ENCODE measurements around the gene UCP1. TPM values are rescaled to one million over a fixed set of nuclear protein-coding genes. Genes with fewer than 3 reads are reported as not detected.

The UCP1 gene
- total RNA-seq, 1 experiment from 2014 or later = not detected

Other genes starting within 250 kb of the UCP1 start
- gene SCOC, start 195.3 kb downstream of the UCP1 start, total RNA-seq (2014; rRNA removed; shearing (Covaris generic)) = 49.8 and 55.9 TPM in 2 replicates
- 4.2 and 5.5 TPM in 2 replicates for gene CLGN, start 141.3 kb downstream of the UCP1 start, total RNA-seq (2014; rRNA removed; shearing (Covaris generic))
- not detected in 2 replicates for gene MGAT4D, start 70.7 kb downstream of the UCP1 start, total RNA-seq (2014; rRNA removed; shearing (Covaris generic))
- gene ELMOD2, start 44.8 kb downstream of the UCP1 start, total RNA-seq (2014; rRNA removed; shearing (Covaris generic)) = 23.2 and 26.9 TPM in 2 replicates
- 27.3 and 29.0 TPM in 2 replicates for gene TBC1D9, start 187.4 kb upstream of the UCP1 start, total RNA-seq (2014; rRNA removed; shearing (Covaris generic))

Data from SJCRH30 (cell line).